K562 (cell line): ENCODE data around the gene PNPO. TPM values are rescaled to one million over a fixed set of nuclear protein-coding genes. Genes with fewer than 3 reads are reported as not detected.
A peak's percentile ranks its signal among the peaks of the same experiment; 100 is the strongest.

Experiments
- COPS2 ChIP-seq: fragments of 450-650 bp; conservative IDR thresholded peaks from 2 replicates; pipeline ENCODE4 v1.6.1; 2016; ENCODE audit warnings: mild to moderate bottlenecking, moderate library complexity
- DEAF1 ChIP-seq: fragments of 450-650 bp; formaldehyde crosslinking; IDR thresholded peaks from 2 replicates; pipeline ENCODE4 v1.4.0; 2020; ENCODE audit warnings: mild to moderate bottlenecking, moderate library complexity
- HMGN3 ChIP-seq: IDR thresholded peaks from 2 replicates; pipeline ENCODE4 v1.6.1; 2011; ENCODE audit warnings: borderline replicate concordance, low read depth, mild to moderate bottlenecking, mixed read lengths, low read length; ENCODE audit not compliant: insufficient read length; ENCODE audit errors: extremely low read depth
- HNRNPL ChIP-seq: fragments of 200-400 bp; formaldehyde crosslinking; IDR thresholded peaks from 2 replicates; pipeline ENCODE4 v1.6.1; 2017; ENCODE audit warnings: low read depth, mild to moderate bottlenecking, low read length
- ILK ChIP-seq: fragments of 450-650 bp; IDR thresholded peaks from 2 replicates; pipeline ENCODE4 v1.6.1; 2016; ENCODE audit warnings: missing genetic modification characterization, low read depth, mild to moderate bottlenecking, missing compliant biosample characterization, moderate library complexity, borderline replicate concordance
- MTA2 ChIP-seq: fragments of 450-650 bp; IDR thresholded peaks from 2 replicates; pipeline ENCODE4 v1.6.1; 2016; ENCODE audit warnings: low read depth
- NCOR1 ChIP-seq: fragments of 450-650 bp; IDR thresholded peaks from 2 replicates; pipeline ENCODE4 v1.6.1; 2016; ENCODE audit warnings: mild to moderate bottlenecking, moderate library complexity
- NR2F6 ChIP-seq: fragments of 450-650 bp; formaldehyde crosslinking; IDR thresholded peaks from 2 replicates; pipeline ENCODE4 v1.4.0; 2020; ENCODE audit warnings: mild to moderate bottlenecking
- PML ChIP-seq: IDR thresholded peaks from 2 replicates; pipeline ENCODE4 v1.6.1; 2012; ENCODE audit warnings: low read length, inconsistent platforms
- POU5F1 ChIP-seq: fragments of 150-350 bp; IDR thresholded peaks from 2 replicates; pipeline ENCODE4 v1.6.1; 2014; ENCODE audit warnings: borderline replicate concordance, low read length, low read depth, mild to moderate bottlenecking; ENCODE audit not compliant: partially characterized antibody
- REST ChIP-seq, 2 experiments: fragments of 450-650 bp; formaldehyde crosslinking in 1 of 2; IDR thresholded peaks; 2 replicates each; pipeline versions ENCODE4 v1.4.0 to v1.6.1; 2014 to 2020; ENCODE audit warnings: mild to moderate bottlenecking in 2 of 2, borderline replicate concordance in 1 of 2, low read depth in 1 of 2
- SIN3A ChIP-seq, 2 experiments: fragments of 150-350 bp in 1 of 2; IDR thresholded peaks; 2 replicates each; pipeline ENCODE4 v1.6.1; 2011 to 2016; ENCODE audit warnings: borderline replicate concordance in 2 of 2, low read depth in 2 of 2, low read length in 2 of 2, mild to moderate bottlenecking in 2 of 2, moderate library complexity in 2 of 2; ENCODE audit not compliant: control insufficient read depth in 1 of 2
- TAF1 ChIP-seq: IDR thresholded peaks from 2 replicates; pipeline ENCODE4 v1.6.1; 2011; ENCODE audit warnings: mild to moderate bottlenecking, low read length, moderate library complexity; ENCODE audit not compliant: insufficient read depth, control insufficient read depth, severe bottlenecking; ENCODE audit errors: extremely low read depth
- TEAD2 ChIP-seq: fragments of 450-650 bp; IDR thresholded peaks from 2 replicates; pipeline ENCODE4 v1.6.1; 2016; ENCODE audit warnings: missing genetic modification characterization, control low read depth, missing compliant biosample characterization
- TFAM ChIP-seq: fragments of 250-450 bp; sonication (Bioruptor Pico); conservative IDR thresholded peaks from 2 replicates; pipeline ENCODE4 v1.5.0; 2021; ENCODE audit warnings: mild to moderate bottlenecking, moderate library complexity
- THRAP3 ChIP-seq: fragments of 450-650 bp; IDR thresholded peaks from 2 replicates; pipeline ENCODE4 v1.6.1; 2016; ENCODE audit warnings: mild to moderate bottlenecking, inconsistent platforms, borderline replicate concordance
- ZNF444 ChIP-seq: fragments of 250-450 bp; sonication (Bioruptor Pico); IDR thresholded peaks from 2 replicates; pipeline ENCODE4 v1.4.0; 2020; ENCODE audit warnings: mild to moderate bottlenecking, moderate library complexity
- polyA plus RNA-seq, 8 experiments: library from polyadenylated mRNA; depleted of rRNA in 4 of 8; stranded (reverse) in 5 of 8; unstranded in 3 of 8; fragments of >200 nt; fragmentation: Nextera tagmentation in 2 of 8; fragmentation: Illumina TruSeq in 1 of 8; extraction: Ambion mirVana in 2 of 8; extraction: Trizol in 1 of 8; gene quantifications; 2 replicates each; pipeline versions ENCODE4 v1.2.1 to v1.2.3, GENCODE V29; 2011 to 2014; ENCODE audit warnings: inconsistent platforms in 1 of 8, missing spikeins in 1 of 8
- total RNA-seq, 7 experiments: library from RNA; depleted of rRNA in 6 of 7; stranded (reverse); fragments of >200 nt in 6 of 7; fragmentation: Illumina TruSeq in 2 of 7; extraction: Trizol in 2 of 7; gene quantifications; 2 replicates each; pipeline versions ENCODE4 v1.2.1 to v1.2.3, GENCODE V29; 2011 to 2021; ENCODE audit warnings: low replicate concordance in 1 of 7

PNPO gene
- total and polyA plus RNA-seq, 9 of the 15 experiments (the other 6 are each of a cell fraction or from before 2014, with no cell fraction given) = 16.6 to 39.0 (median 27.4) TPM

GRCh38 chr17:47970725-47971499 lies 29.5 kb downstream of the PNPO start, which contains the start of gene CDK5RAP3 (continued):
- peak; percentile 56 for TF ChIP-seq DEAF1 (CRISPR knock-in tag)
- no peak for TF ChIP-seq MTA2
- TF ChIP-seq TEAD2 (tag) = no peak
- TF ChIP-seq POU5F1 = no peak
- peak; percentile 89; the same call in 1 of the 2 replicates for TF ChIP-seq HNRNPL
- peak; percentile 18 for TF ChIP-seq HMGN3
- no peak for TF ChIP-seq THRAP3
- TF ChIP-seq TFAM (CRISPR knock-in tag) = no peak
- peak in 1 of 2 experiments; percentile 54; a peak in 1 of 4 replicates for TF ChIP-seq SIN3A (IDR thresholded peaks at IDR 0.05; ENCODE audit: borderline replicate concordance in 2 of 2, control insufficient read depth in 1 of 2, low read depth in 2 of 2, low read length in 2 of 2)
- TF ChIP-seq REST (IDR thresholded peaks at IDR 0.05; ENCODE audit: borderline replicate concordance) = peak; percentile 68; the same call in 1 of the 2 replicates
- no peak for TF ChIP-seq REST (CRISPR knock-in tag; IDR thresholded peaks at IDR 0.05; ENCODE audit: low read depth)
- no peak for TF ChIP-seq ILK (tag)
- TF ChIP-seq COPS2 = no peak
- TF ChIP-seq PML = peak; percentile 56; the same call in 1 of the 2 replicates
- TF ChIP-seq TAF1 = peak; percentile 65
- TF ChIP-seq NCOR1 = no peak
- TF ChIP-seq ZNF444 (CRISPR knock-in tag) = no peak
- TF ChIP-seq NR2F6 (CRISPR knock-in tag) = no peak
